Islet precursor cell (in vitro differentiated cells): Measurements from ENCODE around the gene TNIK.
A peak's percentile ranks its signal among the peaks of the same experiment; 100 is the strongest.
"Not testable (repeated sequence)": the region's sequence is repeated elsewhere in the genome, so short reads cannot be mapped to it uniquely, and the experiment has no call there.

ENCODE experiments used
- DNase-seq: peaks from one replicate; pipeline ENCODE4 v3.0.0-alpha.2; 2018

The TNIK gene

GRCh38 chr3:171330938-171331337 is 129.3 kb downstream of the TNIK start:
- no peak for DNase-seq

DNA sequence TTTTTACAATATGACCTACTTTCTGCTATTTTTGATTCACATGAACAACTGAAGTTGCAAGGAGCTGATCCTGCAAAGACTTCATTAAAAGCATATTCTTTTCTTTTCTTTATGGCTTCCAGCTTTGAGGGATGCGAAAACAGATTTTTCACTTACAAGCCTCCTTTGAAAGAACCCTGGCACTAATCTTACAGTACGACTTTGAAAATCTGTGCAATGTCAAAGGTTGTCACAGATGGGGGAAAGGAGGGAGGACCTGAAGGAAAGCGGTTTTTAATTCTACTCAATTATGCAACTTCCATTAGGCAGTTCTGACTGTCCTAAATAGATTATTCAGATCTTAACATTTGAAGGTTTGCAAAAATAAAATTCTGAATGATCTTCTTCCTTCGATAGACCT is 130.5 kb downstream of the TNIK start:
- DNase-seq: no peak

- no peak for DNase-seq
Measured at GRCh38 chr3:171328419-171329082, 131.7 kb downstream of the TNIK start.

DNA sequence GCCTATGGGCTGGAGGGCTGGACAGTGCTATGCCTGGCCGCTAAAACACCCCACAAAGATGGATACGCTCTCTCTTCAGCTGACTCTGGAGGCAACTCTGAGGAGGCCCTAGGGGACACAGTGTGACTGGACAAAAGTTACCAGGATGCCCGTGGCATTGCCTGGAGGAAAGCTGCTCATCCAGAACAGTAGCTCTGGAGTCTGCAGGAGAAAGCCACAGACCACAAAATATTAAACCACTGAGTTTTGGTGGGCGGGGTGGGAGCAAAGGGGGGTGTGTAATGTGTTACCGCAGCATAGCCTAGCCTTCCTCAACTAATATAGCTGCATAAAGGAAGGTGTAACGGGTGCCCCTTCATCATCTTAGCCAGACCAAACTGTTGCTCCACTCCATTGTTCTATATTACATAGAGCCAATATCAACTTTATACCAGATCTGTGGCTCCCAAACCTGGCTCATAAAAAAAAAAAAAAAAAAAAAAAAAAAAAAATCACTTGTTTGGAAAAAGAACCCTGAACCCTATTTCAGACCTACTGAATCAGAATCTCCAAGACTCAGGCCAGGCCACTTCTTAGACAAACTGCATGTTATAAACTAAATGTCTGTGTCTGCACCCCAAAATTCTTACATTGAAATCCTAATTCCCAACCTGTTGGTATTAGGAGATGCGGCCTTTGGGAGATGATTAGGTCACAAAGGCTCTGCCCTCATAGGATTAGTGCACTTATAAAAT is 132.6 kb downstream of the TNIK start:
- no peak for DNase-seq

GRCh38 chr3:171326717-171327440 is 133.3 kb downstream of the TNIK start:
- DNase-seq: no peak

GRCh38 chr3:171323938-171324536 is 136.2 kb downstream of the TNIK start:
- no peak for DNase-seq

DNA sequence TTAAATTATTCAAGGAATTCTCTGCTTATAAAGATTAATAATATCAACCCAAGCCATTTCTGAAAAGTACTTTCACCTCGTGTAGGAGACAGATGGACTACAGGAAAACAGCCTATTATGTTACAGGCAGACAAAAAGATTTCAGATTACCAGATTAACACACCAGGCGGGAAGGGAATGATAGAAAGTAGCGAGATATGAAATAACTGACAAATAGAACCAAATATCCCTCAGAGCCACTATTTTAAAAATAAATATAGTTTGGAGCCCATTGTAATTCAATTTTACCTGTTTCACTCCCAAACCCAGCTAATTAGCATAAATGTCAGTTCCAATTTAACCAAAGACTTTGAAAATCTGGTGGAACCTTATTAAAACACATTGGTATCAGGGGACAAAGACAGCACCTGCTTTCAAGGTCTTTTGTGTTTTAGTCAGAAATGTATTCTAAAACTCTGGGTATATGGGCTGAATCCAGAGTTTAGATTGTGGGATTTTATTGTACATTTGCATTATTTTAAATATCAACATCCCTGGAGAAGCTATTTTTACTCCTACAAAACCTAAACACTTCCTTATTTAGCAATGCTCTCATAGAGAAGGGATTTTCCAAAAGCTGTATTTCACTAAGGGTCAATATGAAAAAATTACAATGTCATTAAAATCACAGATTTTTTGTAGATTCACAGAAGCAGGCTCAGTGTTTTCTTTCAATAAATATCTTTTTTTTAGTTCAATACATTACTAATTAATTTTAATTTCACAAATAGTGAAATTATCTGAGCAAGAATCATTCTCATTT is 138.4 kb downstream of the TNIK start:
- no peak for DNase-seq

DNA sequence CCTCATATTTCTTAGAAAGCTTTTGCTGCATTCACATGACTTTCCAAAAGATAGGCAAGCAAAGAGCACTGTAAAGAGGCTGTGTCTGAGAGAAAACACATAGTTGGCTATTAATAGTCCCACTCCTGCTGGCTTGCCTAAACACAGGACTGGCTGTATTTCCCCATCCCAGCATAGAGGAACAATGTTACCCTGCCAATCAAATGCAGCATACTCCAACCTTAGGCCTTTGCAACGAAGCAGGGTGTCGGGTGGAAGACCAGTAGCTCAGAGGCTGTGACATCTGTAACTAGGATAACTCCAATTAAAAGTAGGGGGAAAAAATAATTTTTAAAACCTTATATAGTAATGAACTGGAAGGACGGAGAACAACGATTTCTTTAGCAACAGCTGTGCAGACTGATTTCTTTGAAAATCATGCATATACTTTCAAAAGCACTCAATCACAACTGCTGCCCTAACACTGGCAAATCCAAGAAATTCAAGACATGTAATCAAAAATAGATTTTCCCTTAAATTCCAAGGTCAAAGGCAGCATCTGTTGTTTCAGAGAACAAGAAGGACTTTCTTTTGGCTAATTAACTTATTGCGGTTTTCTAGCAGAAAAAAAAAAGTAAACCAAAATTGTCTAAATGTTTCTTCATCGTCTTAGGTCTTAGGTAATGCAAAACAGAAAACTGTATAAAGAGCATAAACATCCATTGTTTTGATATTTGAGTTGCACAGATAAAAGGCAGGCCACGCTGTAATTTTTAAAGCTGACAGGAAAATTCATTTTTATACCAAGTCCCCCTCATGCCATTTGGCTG is 139.3 kb downstream of the TNIK start:
- no peak for DNase-seq

GRCh38 chr3:171317171-171317570 is 143.0 kb downstream of the TNIK start:
- no peak for DNase-seq

DNA sequence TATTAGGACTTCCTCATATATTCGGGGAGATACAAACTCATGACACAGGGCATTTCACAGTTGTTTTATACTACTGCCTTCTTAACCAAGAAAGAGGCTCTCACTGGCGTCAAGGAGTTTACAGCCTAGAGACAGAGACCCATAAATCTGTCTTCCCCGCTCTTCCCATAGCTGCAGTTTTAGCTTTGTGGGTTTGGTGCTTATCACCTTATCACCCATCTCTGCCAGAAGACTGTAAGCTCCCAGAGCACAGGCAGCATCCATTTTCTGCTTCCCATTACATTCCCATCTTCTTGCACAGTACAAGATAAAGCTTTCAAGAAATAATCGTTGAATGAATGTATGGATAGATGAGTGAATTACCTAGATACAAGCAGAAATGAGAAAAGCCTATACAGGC is 144.3 kb downstream of the TNIK start:
- no peak for DNase-seq

- DNase-seq: no peak
Measured at GRCh38 chr3:171315101-171315500, 145.1 kb downstream of the TNIK start.

GRCh38 chr3:171314341-171314740 is 145.9 kb downstream of the TNIK start:
- no peak for DNase-seq

DNA sequence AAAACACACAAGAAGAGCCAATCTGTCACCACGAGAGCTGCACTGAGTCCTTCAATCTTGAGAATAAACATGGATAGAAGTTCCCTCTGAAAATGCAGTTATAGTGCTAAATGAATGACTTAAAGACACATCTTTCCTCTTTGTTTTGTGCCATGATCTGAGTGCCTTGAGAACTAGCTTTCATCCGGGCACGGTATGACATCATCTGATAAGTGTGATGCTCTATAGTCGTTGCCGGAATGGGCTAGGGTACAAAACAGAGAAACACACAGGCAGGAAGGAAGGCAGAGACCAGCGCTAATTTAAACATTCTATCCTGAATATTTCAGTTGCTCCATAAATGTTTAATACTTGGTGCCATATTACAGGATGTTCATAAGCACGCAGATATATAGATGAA is 146.5 kb downstream of the TNIK start:
- DNase-seq: no peak

GRCh38 chr3:171312741-171313140 is 147.5 kb downstream of the TNIK start:
- DNase-seq: no peak

- DNase-seq: no peak
Measured at GRCh38 chr3:171311784-171312183, 148.4 kb downstream of the TNIK start.

- no peak for DNase-seq
Measured at GRCh38 chr3:171309906-171310359, 150.3 kb downstream of the TNIK start.

GRCh38 chr3:171307988-171308387 is 152.2 kb downstream of the TNIK start:
- no peak for DNase-seq

DNA sequence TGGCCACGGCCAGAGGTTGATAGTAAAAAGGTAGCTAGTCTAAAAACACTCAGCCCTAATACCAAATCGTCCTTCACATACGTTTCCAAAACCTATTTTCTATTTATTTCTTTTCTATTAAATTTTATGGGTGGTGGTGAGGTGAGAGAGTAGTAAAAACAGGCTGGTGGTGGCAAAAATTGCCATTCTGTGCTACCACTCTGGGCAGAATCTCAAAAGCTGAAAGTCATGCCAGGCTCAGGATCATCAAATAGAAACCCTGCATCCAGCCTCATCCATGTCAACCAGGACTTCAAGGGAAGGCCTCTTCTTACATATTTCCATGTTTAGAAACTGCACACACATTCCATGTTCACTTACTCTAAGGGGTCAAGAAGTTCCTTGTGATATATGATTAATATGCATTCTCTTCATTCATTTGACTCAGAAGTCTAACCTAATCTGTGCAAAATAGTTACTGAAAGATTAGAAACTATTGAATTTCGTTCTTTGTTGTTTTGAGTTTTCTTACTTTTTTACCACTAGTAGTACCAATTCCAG is 153.1 kb downstream of the TNIK start:
- DNase-seq: no peak

DNA sequence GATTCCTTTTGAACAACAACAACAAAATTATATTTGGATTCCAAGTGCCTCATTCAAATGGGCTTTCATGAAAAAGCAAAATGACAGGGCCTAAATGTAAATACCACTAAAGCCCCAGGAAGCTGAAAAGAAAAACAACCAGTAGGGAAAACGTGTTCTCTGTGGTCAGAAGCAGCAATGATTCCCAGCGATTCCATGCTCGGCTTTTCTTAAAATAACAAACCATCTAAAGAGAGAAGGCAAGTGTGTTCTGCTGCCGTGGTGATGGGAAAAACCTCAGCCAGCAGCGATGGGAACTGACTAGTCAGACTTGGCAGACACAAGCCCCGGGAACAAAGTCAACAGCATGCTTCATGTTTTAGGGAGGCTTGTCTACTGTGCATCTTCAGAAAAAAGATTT is 153.6 kb downstream of the TNIK start:
- peak; percentile 69 for DNase-seq

GRCh38 chr3:171305823-171306222 is 154.4 kb downstream of the TNIK start:
- not testable (repeated sequence) for DNase-seq

GRCh38 chr3:171304498-171304897 is 155.7 kb downstream of the TNIK start:
- DNase-seq: not testable (repeated sequence)
